GM21576 (cell line): Measurements from ENCODE around the gene ELP1.
"Not testable (repeated sequence)": the region's sequence is repeated elsewhere in the genome, so short reads cannot be mapped to it uniquely, and the experiment has no call there.

Experiments
- ATAC-seq: cut with Tn5 transposase; IDR thresholded peaks from one replicate; pipeline ENCODE4 v1.9.1; 2021; ENCODE audit warnings: mild to moderate bottlenecking, moderate library complexity; ENCODE audit not compliant: unreplicated experiment

ELP1 gene

DNA sequence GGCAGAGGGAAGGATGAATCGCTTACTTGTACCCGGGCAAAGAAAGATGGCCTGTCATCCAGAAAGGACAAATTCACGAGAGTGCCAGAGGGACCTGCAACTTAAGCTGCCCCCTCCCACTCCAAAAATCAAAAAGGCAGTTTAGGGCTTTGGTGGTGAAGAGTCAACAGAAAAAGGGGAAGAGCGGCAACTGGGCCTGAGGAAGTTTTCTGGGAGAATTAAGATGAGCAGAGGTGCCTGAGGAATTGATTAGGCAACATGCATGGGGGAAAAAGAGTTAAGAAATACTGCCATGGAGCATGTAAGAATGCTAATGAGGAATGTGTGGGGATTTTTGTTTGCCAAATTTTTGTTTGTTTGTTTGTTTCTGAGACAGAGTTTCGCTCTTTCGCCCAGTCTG is 76.4 kb downstream of the ELP1 start:
- ATAC-seq, result no peak

DNA sequence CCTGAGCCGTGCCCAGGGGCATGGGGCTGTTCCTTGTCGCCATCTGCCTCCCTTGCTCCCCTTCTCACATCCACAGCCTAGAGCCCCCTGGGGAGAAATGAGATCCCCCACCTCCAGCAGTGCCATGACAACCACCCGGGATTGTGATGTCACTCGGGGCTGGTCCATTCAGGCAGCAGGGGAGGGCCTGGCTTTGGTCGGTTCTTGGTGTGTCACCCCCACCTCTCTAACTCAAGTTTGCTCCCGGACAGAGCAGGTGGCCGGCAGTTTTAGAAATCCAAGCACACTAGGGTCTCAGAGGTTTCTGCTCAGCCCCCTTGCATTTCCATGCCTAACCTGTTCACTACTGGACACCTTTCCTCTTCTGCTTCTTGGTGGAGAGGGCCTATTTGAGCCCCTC is 78.0 kb downstream of the ELP1 start, which contains the start of gene ACTL7B:
TSS of gene ACTL7B (minus strand) at position 99 of the 400 bp plus-strand sequence. CDS start at position 43, 56 bp downstream.
- ATAC-seq, result no peak

DNA sequence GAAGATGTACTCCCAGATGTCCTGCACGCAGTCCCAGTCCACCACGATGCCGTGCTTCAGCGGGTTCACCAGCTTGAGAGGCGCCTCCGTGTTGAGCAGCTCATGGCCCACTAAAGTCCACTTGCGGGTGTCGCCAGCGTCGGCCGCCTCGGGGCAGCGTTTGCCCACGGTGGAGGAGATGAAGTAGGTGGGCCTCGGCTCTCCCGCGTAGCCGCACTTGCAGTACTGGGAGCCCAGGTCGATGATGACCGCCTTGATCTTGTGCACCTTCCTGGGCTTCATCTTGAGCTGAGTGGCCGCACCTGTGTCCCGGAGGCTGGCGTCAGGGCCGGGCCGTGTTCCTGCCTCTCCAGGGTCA is 78.4 kb downstream of the ELP1 start:
- ATAC-seq, result no peak

DNA sequence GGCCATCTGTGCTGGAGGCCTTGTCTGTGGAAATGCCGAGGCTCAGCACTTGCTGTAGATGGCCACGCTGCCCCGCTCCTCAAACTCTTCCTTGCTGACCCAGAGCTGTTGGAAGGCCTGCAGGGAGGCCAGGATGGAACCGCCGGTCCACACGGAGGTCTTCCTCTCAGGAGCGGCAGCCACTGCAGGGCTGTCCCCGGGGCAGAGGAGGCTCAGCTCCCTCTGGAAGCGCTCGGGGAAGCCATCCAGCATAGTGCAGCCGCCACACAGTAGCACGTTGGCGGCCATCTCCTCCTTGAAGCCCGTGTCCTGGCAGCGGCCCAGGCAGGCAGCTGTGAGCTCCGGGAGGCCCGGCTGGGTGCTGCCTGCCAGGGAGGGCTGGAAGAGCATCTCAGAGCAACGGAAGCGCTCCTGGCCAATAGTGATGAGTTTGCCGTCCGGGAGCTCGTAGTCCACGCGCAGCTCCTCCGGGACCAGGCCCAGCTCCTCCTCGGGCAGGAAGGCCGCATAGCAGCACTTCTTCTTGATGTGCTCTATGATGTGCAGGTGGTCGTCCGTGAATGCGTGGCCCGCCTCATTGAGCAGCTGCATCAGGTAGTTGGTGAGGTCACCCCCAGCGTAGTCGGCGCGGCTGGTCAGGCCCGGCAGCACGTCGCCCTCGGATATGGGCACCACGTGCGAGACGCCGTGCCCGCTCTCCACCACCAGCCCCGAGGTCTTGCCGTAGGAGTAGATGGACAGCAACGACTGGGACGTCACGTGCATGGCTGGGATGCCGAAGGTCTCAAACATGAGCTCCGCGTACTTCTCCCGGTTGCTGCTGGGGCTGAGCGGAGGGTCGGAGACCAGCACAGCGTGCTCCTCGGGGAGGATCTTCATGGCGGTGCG is 79.0 kb downstream of the ELP1 start:
- no peak for ATAC-seq

DNA sequence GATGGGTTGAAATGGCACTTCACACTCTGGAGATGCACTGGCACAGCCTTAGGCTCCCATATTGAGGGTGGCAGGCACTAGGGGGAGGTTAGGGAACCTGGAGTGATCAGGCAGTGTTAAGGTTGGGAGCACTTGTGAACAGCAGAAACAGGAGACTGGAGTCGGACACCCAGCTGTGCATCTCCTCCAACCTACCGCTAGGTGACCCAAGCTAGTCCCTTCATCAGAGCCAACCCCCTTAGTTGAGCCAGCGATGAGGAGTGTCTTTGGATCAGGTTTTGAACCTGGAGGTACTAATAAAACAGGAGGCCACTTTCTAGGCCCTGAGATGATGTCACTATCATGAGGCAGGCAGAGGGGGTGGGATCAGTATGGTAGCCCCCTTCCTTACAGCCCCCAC is 79.8 kb downstream of the ELP1 start:
- no peak for ATAC-seq

DNA sequence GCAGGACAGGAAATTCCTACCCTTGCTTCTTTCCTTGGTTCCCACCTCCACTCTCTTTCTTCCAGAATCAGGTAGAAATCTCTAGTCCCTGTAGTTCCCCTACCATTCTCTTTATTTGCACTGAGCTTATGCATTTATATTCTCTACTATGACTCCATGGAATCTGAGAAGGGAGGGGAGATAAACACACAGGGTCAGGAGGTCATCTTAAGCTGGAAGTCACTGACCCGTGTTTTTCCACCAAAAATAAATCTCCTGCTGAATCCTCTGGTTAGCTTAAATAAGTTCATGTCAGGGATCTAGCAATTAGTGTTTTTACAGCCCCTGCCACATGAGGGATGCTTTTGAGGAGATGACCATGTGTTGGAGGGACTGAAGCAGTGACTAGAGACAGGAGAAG is 81.8 kb downstream of the ELP1 start:
- no peak for ATAC-seq

DNA sequence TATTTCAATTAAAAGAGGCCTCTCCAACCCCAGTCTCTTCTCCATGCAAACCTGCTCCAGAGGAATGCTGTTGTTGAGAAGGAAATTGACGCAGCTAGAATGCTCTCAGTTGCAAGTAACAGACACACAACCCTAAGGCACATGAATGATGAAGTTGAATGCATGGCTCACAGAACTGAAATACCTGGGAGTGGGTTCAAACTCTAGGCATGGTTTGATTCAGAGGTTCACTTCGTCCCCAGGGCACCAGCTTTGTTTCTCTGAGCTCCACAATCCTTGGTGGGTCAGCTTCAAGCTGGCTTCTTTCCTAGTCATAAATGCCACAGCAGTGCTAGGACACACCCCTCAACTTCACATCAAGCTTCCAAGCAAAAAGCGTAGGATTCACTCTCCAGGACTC is 82.8 kb downstream of the ELP1 start:
- no peak for ATAC-seq

DNA sequence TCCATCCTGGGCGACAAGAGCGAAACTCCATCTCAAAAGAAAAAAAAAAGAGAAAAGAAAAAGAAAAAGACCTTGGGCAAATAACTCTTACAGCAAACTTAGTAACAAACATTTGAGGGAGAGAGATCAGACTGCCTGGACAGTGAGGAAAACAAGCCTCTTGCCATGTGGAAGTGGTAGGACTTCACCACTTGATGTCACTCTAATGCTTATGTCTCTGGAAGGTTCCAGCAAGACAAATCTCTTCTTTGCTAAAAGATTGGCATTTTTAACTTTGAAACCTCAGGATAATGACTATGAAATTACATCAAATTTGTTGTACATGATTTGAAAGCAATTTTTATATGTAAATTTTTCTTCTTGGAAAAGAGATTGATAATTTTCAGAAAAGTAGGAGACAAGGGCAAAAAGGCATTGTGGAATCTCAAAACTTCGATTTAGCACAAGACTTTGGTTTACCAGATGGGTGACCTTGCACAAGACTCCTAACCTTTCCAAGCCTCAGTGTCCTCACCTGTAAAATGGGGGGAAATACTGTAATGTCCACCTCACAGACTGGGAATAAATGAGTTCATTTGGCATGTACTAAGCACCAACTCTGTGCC is 83.5 kb downstream of the ELP1 start:
- no peak for ATAC-seq

DNA sequence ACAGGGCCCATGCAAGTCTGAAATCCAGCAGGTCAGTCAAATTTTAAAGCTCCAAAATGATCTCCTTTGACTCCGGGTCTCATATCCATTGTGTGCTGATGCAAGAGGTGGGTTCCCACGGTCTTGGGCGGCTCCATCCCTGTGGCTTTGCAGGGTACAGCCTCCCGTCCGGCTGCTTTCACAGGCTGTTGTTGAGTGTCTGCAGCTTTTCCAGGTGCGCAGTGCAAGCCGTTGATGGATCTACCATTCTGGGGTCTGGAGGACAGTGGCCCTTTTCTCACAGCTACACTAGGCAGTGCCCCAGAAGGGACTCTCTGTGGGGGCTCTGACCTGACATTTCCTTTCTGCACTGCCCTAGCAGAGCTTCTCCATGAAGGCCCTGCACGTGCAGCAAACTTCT is 85.6 kb downstream of the ELP1 start:
- not testable (repeated sequence) for ATAC-seq

DNA sequence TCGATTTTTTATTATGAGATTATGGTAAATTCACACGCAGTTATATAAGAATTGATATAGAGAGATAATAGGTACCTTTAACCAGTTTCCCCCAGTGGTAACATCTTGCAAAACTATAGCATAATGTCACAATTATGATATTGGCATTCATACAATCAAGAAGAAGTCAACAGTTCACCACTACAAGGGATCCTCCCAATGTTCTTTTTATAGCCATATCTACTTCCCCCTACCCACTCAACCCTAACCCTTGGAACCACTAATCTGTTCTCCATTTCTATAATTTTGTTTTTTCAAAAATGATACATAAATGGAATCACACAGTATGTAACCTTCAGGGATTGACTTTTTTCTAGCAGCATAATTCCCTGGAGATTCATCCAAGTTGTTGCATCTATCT is 88.0 kb downstream of the ELP1 start:
- ATAC-seq, result no peak

DNA sequence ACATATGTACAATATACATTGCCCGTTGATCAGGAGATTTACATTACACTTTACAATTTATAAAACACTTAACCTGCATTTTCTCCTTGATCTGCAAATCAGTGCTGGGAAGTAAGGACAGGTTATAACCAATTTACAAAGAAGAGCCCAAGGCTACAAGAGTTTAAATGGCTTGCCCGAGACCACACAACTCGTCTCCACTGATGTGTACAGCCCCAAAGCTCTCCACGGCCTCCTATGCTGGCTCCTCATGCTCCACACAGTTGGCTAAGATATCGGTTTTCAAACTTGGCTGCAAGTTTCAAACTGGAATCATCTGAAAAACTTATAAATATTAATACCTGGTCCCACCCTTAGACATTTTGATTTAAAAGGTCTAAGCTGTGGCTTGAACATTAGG is 88.4 kb downstream of the ELP1 start:
- ATAC-seq, result no peak

DNA sequence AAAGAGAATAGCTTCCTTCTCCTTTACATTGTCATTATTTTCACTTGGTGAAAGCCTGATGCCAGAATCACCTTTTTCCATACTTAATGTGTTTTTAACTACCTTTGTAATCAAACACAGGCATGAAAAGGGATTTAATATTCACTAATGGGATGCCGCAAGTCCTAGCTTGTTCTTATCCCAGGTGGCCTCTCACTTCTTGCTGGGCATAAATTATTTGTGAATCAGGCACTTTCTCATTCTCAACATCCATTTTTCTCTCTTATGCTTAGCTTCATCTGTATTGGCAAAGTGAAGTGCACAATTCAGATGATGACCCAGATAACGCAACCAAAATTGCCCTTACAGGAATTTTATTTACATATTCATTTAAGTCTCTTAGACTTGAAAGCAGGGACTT is 89.1 kb downstream of the ELP1 start:
- no peak for ATAC-seq

DNA sequence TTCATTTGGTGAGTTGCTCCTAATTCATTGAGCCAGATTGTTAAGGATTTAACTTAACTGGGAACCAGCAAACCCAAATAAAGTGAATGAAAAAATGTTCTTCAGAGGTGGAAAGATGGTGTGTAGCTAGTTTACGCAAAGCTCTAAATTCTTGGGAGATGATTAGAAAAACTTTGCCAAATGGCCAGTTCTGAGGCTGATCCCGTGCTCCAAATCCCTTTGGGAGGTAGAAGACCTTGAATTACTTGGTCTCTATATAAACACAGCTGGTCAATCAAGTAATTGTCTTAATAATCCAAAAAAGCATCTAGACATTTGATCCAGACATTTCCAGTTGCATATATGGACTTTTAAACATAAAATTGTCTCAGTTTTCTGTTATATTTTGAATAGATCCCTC is 89.5 kb downstream of the ELP1 start:
- no peak for ATAC-seq

DNA sequence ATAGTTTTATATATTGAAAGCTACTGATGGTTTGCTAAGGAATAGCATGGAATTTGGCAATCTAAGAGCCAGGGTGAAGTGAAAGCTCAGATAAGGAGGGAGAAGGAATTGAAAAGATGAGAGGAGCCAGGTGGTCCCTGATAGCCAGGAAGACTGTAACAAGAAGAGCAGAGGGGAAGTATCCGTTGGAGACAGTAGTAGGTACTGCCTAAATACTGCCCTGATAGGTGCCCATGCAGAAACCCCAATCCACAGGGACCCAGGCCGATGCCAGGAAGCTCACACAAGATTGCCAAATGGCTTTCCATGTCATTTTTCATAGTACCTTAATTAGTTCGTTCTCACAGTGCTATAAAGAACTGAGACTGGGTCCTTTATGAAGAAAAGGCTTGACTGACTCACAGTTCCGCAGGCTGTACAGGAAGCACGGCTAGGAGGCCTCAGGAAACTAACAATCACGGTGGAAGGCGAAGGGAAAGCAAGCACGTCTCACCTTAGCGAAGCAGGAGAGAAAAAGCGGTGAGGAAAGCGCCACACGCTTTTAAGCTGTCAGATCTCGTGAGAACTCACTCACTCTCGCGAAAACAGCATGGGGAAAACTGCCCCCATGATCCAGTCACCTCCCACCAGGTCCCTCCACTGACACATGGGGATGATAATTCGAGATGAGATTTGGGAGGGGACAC is 91.2 kb downstream of the ELP1 start:
- no peak for ATAC-seq

DNA sequence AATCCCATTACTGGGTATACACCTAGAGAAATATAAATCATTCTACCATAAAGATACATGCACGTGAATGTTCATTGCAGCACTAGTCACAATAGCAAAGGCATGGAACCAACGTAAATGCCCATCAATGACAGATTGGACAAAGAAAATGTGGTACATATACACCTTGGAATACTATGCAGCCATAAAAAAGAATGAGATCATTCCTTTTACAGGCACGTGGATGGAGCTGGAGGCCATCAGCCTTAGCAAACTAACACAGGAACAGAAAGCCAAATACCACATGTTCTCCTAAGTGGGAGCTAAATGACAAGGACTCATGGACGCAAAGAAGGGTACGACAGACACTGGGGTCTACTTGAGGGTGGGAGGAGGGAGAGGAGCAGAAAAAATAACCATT is 94.4 kb downstream of the ELP1 start:
- ATAC-seq, result not testable (repeated sequence)

DNA sequence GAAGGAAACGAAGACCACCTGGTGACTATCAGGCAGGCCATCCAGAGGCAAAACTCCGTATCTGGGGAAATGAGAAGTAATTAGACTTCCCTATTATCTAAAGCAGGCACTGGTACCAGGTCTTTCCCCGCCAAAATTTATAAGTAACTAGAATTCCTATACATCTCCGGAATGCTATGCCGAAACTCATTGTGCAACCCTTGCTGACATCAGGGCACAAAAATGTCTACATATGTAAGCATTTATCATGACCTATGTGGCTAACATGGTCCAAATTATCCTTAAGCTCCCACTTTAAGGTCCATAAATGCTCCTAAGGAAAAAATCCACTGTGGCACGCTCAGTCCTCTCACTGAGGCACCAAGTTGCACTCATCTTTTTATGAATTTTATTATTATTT is 95.9 kb downstream of the ELP1 start:
- ATAC-seq, result no peak

DNA sequence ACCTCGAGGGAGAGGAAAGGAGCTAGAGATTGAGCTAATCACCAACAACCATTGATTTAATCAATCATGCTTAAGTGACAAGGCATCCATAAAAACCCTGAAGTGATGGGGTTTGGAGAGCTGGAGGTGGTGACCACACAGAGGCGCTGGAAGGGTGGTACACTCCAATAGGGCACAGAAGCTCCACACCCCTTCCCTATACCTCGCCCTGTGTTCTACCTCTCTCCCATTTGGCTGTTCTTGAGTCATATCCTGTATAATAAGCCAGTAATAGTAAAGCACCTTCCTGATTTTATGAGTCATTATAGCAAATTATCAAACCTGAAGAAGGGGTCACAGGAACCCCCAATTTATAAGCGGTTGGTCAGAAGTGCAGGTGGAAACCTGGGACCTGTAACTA is 96.4 kb downstream of the ELP1 start:
- ATAC-seq, result no peak

DNA sequence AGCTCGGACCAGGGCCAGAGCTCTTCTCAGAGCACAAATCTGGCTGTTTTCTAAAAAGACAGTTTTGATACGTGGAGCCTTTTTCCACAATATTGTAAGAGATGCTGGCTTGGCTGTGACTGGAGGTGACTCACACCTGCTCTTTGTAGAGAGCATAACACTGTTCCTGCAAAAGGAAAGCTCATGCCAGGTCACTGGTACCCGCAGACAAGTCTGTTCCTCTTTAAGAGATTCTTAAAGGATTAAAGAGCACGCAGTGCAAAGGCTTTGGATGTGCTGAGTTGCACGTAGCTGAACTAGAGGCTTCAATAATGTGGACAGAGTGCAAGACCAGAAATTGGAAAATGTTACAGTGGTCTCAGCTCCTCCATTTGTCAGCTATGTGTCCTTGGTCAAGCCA is 97.1 kb downstream of the ELP1 start:
- ATAC-seq, result no peak

DNA sequence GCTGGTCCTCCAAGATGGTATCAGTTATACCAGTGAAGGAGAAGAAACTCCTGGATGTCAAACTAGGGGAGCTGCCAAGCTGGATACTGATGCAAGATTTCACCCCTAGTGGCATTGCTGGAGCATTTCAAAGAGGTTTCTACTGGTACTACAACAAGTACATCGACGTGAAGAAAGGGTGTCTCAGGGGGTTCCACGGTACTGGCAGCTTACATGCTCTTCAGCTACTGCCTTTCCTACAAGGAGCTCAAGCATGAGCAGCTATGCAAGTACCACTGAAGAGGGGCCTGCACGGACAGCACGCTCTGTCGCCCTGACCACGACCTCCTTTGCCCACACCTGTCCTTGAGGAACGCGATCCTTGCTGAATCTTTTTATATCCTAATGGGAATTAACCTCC is 97.6 kb downstream of the ELP1 start:
- no peak for ATAC-seq

DNA sequence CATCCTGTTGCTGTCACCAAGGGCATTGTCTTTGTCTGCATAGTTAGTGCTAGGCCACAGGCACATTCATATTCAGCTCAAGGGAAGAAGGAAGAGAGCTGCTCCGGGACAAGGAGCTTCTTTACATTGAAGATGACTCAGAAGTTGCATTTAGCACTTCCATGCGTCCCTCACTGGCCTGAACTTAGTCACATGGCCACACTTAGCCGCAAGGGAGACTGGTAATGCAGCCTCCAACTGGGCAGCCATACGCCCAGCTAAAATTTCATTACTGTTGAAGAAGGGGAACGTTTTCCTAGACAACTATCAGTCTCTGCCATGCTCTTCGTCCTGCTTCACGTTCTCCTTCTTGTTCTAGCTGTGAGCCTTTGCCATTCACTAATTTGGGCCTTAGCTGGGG is 98.1 kb downstream of the ELP1 start:
- no peak for ATAC-seq

DNA sequence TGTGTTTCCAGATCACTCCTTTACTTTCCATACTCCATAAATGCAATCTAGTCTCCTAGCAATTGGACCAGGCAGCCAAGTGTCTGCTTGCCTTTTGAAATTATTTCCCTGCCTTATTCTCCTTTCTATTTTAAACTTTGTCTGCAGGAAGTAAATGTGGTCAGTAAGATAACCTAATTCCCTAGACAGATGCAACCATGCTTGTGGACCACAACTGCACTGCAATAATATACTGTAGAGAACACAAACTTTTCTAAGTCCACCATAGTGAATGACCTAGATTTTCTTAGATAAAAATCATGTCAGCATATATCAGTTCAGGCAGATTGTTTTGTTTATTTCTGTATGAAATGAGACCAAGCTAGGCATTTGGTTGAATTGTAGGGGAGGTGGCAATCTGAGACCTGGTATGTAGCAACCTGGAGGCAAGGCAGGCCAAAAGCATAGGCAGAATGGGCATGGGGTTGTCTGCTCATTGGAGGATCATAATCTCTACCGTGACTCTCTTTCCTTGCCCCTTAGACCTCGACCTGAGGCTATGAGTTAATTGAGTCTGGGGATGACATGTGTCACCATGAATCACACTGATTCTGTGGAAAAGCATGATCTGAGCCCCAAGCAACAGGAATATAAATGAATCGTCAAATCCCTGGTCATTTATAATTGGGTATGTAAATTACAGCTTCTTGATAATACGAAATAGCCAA is 98.8 kb downstream of the ELP1 start:
- ATAC-seq, result no peak

DNA sequence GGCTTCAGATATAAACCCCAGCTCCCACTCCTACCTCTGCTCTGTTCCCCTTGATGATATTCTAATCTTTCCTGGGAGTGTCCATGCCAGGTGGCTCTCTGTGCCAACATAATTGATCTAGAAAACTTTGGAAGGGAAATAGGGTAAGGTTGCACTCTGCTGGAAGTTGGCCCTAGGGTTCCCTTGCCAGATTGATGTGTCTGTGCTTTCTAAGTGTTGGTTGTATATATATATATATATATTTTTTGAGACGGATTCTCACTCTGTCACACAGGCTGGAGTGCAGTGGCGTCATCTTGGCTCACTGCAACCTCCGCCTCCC is 101.8 kb downstream of the ELP1 start:
- no peak for ATAC-seq
